ENCODE data around the gene STX18. TPM values are rescaled to one million over a fixed set of nuclear protein-coding genes. Genes with fewer than 3 reads are reported as not detected.

The STX18 gene
- total RNA-seq, 2 experiments from 2014 or later = 22.8 to 26.5 TPM

DNA sequence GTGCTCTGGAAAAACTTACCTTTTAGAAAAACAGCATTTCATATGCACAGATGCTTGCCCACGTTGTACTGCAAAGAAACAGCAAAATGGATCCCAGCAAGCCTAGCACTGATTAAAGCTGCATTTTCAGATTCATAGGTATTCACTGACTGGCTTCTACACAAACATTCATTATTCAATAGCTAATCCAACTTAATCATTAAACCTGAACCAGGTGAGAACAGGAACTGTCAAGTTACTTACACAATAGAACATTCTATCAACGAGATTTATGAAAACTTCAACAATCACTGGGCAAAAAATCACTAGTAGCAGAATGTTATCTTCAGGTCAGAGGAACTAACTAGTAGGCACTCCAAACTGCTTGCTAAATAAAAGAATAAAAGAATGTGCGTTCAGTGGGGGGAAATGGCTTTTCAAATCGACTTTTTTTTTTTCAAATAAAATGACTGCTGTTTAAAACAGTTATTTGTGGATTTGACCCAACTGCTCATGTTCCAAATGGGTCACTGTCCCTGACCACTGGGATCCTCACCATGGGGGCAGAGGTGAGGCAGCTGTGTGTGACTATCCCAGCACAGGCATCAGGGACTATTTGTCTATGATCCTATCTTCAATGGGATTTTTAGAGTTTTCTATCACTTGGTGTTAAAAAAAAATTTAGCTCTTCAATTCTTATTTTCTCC, 42.3 kb downstream of the STX18 start:
- Mint-ChIP-seq H3K27ac (no peak overlapping the region), H3K4me1 (peaks cover 15% of the 10 kb centered on the region), H3K27me3 (no peaks in the 10 kb centered on the region), H3K36me3 (ENCODE audit: low read depth) (no peaks in the 10 kb centered on the region), H3K9me3 (no peaks in the 10 kb centered on the region), H3K4me3 (no peak overlapping the region)
- no peak for DNase-seq
- CTCF ChIA-PET = interaction anchor here (0.6 to 1.0 kb wide), 2 partner anchors 8 to 22 kb away, joined by 3 read pairs; no protein-coding TSS in a partner anchor
- POLR2A ChIA-PET = no interaction called here

DNA sequence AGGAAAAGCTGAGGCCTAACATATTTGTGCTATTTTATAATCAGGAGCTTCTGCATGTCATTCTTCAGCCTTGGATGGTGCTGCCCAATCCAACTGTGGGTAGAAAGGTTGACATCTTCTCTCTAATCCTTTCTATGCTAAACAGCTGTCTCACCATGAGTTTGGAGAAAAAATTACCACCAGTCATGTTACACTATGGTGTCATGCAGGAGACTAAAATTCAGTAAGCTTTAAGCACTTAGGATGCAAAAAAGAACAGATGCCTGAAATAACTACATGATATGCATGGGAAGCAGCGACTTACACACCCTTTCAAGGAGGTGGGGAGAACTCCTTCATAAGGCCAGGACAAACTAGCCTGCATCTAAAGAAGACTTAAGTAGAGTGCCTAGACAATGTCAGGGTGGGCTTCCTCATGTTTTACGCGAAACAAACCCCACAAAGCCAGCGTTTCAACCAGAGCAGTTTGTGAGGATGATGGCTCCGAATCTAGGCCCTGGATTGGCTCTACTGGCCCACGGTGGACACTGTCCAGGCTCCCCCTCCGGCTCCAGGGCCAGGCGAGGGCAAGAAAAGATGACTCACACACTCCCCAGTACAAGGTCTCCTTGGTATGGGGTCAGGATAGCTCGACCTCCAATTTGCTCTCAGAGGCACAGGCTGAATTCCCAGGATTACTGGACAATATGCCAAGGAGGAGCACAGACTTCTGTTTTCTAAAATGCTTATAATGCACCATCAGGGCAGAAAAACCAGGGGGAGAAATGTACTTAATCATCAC, 45.1 kb downstream of the STX18 start:
- ChIA-PET CTCF (no interaction called here), POLR2A (no interaction called here)
- H3K9me3 Mint-ChIP-seq = no peaks in the 10 kb centered on the region
- no peak overlapping the region for H3K27ac Mint-ChIP-seq
- H3K4me3 Mint-ChIP-seq = no peak overlapping the region
- no peaks in the 10 kb centered on the region for H3K36me3 Mint-ChIP-seq (ENCODE audit: low read depth)
- H3K4me1 Mint-ChIP-seq = peaks cover 11% of the 10 kb centered on the region
- DNase-seq = no peak
- H3K27me3 Mint-ChIP-seq = no peaks in the 10 kb centered on the region

DNA sequence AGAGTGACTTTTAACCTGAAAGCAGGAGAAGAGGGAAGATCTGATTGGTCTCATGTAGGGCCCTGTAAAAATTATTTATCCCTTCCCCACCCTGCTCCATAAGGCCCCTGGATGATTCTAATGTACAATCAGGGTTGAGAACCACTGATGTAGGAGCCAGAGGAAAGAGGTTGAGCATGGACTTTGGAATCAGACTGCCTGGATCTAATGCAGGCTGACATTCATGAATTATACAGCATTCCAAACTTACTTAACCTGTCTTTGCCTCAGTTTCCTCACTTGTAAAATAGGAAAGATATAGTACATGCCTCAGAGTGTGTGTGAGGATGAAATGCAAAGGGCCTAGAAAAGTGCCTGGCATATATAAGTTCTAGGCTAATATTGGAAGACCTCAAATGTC, 47.0 kb downstream of the STX18 start:
- Mint-ChIP-seq H3K4me1 (peaks cover 9% of the 10 kb centered on the region), H3K9me3 (no peaks in the 10 kb centered on the region), H3K36me3 (ENCODE audit: low read depth) (no peaks in the 10 kb centered on the region), H3K27ac (no peak overlapping the region), H3K27me3 (no peaks in the 10 kb centered on the region), H3K4me3 (no peak overlapping the region)
- CTCF ChIA-PET = no interaction called here
- DNase-seq = no peak
- POLR2A ChIA-PET = no interaction called here

DNA sequence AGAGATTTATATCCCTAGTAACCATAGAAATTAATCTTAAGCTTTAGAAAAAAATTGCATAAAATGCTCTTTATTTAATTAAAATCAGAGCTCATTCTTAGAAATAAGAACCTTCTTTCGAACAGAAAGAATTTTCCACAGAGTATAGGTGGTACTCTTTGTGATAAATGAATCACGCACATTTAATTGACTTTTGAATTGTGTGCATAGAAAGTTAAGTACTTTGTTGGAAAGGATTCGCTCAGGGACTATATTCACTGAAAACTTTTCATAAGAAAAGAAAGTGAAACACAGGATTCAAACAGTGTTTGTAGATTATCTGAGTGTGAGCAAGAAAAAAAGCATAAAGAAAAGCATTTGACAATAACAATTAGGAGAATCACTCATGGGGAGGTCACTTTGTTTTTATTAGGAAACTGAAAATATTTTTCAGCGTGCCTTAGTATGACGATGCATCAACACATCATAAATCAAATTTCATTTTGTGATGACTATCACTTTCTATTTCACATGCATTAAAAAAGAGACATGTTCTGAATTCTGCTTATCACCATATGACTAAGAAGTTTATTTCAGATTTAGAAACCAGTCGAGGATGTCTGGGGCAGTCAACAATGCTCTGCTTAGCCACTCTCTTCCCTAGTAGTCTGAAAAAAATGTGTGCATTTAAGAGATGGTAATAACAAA, 49.5 kb downstream of the STX18 start:
- Mint-ChIP-seq H3K27ac (no peak overlapping the region), H3K36me3 (ENCODE audit: low read depth) (no peaks in the 10 kb centered on the region), H3K9me3 (no peaks in the 10 kb centered on the region), H3K4me3 (peak overlapping the region; percentile 55), H3K4me1 (peaks cover 9% of the 10 kb centered on the region), H3K27me3 (no peaks in the 10 kb centered on the region)
- no peak for DNase-seq
- POLR2A ChIA-PET = interaction anchor here (0.7 kb wide), 2 partner anchors 15 to 50 kb away, joined by 4 read pairs; partner anchors contain the start of gene STX18
- CTCF ChIA-PET = no interaction called here

DNA sequence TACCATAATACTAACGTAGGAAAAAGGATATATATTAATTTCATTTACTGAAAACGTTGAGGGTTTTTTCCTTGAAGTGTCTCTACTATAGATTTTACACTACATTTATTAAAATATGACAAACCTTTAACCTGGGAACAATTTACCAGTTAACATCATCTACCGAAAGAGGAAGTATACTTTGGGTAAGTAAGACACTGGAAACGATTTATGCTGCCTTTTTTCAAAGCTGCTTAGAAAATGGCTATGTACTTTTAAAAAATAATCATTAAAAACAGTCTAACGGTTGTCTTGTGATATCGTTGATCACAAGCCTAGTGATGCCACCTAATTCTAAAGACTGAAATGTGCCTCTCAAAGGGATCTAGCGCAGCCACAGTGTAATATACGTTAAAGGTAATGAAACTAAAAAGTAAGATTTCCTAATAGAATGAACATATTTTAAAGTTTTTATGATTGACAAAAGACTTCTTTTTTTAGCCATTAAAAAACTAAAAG, 50.4 kb downstream of the STX18 start:
- H3K4me1 Mint-ChIP-seq = peaks cover 9% of the 10 kb centered on the region
- POLR2A ChIA-PET = interaction anchor here (0.7 kb wide), 2 partner anchors 16 to 51 kb away, joined by 4 read pairs; partner anchors contain the start of gene STX18

DNA sequence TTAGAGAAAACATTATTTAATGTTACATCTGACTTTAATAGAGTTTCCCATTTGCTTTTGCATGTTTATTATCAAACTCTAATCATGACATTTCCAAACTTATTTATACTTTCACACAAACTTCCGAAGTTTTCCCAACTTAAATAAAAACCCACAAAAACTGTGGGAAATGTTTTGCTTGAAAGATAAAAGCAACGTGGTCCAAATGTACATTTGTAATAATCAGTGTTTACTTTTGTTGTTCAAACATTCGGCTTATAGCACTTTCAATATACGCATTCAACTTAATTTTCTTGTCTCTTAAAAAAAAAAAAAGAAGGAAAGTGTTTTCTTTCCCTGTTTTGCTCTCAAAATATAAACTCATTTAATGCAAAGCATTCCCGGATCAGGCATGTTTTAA, 51.0 kb downstream of the STX18 start:
- no peak overlapping the region for H3K4me3 Mint-ChIP-seq
- no peak overlapping the region for H3K27ac Mint-ChIP-seq
- H3K4me1 Mint-ChIP-seq = peaks cover 9% of the 10 kb centered on the region
- H3K27me3 Mint-ChIP-seq = no peaks in the 10 kb centered on the region
- ChIA-PET POLR2A (no interaction called here), CTCF (no interaction called here)
- no peaks in the 10 kb centered on the region for H3K36me3 Mint-ChIP-seq (ENCODE audit: low read depth)
- no peaks in the 10 kb centered on the region for H3K9me3 Mint-ChIP-seq
- DNase-seq = no peak

More for the DNA sequence above, 50.4 kb downstream of the STX18 start:
- no peaks in the 10 kb centered on the region for H3K27me3 Mint-ChIP-seq
- H3K36me3 Mint-ChIP-seq (ENCODE audit: low read depth) = no peaks in the 10 kb centered on the region
- no peak overlapping the region for H3K27ac Mint-ChIP-seq
- no peak overlapping the region for H3K4me3 Mint-ChIP-seq
- CTCF ChIA-PET = no interaction called here
- no peaks in the 10 kb centered on the region for H3K9me3 Mint-ChIP-seq
- no peak for DNase-seq

DNA sequence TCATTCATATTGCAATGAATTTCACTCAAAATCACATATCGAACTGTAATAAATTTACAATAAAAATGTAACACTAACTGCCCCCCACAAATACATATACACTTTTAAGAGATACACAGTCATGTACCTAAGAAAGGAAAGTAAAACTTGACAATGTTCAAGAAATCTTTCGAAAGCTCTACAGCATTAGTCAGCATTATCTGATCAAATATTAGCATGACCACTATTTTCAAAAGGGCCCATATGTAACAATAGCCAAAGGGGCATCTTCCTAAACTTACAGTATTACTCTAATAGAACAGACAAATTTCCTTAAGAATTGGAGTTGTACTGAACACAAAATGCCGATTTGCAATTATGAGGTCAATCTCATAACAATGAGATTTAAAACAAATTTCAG, 51.8 kb downstream of the STX18 start:
- H3K9me3 Mint-ChIP-seq = no peaks in the 10 kb centered on the region
- DNase-seq = no peak
- H3K36me3 Mint-ChIP-seq (ENCODE audit: low read depth) = no peaks in the 10 kb centered on the region
- H3K4me3 Mint-ChIP-seq = no peak overlapping the region
- H3K27ac Mint-ChIP-seq = no peak overlapping the region
- peaks cover 9% of the 10 kb centered on the region for H3K4me1 Mint-ChIP-seq
- ChIA-PET POLR2A (no interaction called here), CTCF (no interaction called here)
- no peaks in the 10 kb centered on the region for H3K27me3 Mint-ChIP-seq

DNA sequence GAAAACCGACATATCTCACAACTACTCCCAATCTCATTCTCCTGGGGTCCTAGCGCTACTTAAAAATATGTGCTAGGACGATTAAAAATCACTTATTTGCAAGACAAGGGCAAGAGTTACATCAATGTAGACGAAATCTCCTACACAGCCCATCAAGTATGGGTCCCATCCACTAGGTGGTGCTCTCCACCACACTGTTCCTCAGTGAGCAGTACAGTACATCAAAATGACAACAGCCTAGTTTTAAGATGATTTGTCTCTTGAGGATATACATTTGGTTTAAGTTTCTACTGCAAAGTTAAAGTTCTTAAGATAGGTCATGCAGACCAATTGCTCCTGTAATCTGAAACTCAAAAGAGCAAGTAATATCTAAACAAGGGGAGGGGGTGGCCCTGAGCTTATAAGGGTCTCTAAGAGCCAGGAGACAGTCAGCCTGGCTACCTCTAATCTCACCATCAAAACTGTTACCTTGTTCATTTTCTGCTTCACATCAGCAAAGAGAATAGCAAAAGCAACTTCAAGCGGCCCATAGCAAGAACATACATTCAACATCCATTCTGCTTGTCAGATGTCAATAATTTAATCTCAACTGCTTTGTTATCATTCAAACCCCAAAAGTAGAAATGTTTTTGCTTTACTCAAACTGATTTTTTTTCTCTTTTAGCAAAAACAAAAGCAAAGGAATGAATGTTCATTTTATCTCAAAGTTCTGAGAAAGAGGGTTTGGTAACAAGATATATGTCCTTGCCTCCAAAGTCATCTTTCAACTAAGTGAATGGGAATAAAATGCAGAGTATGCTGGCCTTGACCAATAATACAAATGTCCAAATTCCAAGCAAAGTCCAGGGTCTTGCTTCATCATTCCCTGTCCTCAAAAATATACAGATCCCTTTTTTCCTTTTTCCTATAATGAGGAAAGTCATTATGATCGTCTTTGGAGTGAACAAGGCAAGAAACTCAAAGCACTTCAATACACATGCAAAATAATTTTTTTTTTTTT, 53.1 kb downstream of the STX18 start:
- DNase-seq = peak; percentile 76
- H3K27me3 Mint-ChIP-seq = no peaks in the 10 kb centered on the region
- no peaks in the 10 kb centered on the region for H3K9me3 Mint-ChIP-seq
- no peak overlapping the region for H3K27ac Mint-ChIP-seq
- POLR2A ChIA-PET = no interaction called here
- H3K4me3 Mint-ChIP-seq = no peak overlapping the region
- CTCF ChIA-PET = interaction anchor here (0.6 to 1.7 kb wide), 9 partner anchors 10 to 148 kb away, joined by 3 to 5 read pairs (median 4); no protein-coding TSS in a partner anchor
- H3K4me1 Mint-ChIP-seq = peaks cover 9% of the 10 kb centered on the region
- no peaks in the 10 kb centered on the region for H3K36me3 Mint-ChIP-seq (ENCODE audit: low read depth)

DNA sequence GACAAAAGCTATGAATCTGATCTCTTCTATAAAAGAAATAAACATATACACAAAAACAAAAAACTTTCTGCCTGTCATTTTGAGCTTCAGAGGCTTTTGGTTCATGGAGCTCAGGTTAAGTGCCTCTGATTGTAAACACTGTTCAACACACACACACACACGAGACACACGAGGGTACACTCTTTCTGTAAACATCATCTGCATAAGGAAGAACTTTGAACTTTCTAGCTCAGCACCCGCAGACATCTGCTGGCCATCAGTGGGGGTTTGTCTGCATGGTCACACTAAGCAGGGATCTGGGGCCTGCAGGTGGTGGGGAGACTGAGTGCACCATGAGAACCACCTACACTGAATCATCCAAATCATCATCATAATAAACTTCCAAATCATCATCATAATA, 54.9 kb downstream of the STX18 start:
- DNase-seq = no peak
- H3K27me3 Mint-ChIP-seq = no peaks in the 10 kb centered on the region
- H3K36me3 Mint-ChIP-seq (ENCODE audit: low read depth) = no peaks in the 10 kb centered on the region
- H3K4me1 Mint-ChIP-seq = no peaks in the 10 kb centered on the region
- POLR2A ChIA-PET = no interaction called here
- H3K27ac Mint-ChIP-seq = no peak overlapping the region
- no peaks in the 10 kb centered on the region for H3K9me3 Mint-ChIP-seq
- CTCF ChIA-PET = interaction anchor here (1.0 to 1.6 kb wide), 4 partner anchors 15 to 190 kb away, joined by 3 to 5 read pairs (median 4); no protein-coding TSS in a partner anchor
- no peak overlapping the region for H3K4me3 Mint-ChIP-seq

DNA sequence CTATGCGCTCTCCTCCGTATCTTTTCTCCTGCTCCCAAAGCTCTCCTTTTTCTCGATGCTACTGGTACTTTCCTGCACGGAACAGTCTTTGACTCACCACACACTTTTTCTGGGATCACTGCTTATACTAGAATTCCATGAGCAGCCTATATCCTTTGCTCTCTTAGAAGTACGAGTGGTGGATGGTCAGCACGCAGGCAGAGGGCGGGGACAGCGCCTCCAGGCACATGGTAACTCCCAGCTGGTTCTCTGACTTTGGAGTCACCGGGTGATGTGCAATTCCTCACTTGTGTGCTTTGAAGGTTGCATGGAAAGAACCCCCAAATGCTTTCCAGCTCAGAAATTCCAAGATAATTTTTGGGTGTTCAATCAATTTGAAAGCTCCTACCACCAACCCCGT, 56.0 kb downstream of the STX18 start:
- no peak overlapping the region for H3K27ac Mint-ChIP-seq
- POLR2A ChIA-PET = no interaction called here

DNA sequence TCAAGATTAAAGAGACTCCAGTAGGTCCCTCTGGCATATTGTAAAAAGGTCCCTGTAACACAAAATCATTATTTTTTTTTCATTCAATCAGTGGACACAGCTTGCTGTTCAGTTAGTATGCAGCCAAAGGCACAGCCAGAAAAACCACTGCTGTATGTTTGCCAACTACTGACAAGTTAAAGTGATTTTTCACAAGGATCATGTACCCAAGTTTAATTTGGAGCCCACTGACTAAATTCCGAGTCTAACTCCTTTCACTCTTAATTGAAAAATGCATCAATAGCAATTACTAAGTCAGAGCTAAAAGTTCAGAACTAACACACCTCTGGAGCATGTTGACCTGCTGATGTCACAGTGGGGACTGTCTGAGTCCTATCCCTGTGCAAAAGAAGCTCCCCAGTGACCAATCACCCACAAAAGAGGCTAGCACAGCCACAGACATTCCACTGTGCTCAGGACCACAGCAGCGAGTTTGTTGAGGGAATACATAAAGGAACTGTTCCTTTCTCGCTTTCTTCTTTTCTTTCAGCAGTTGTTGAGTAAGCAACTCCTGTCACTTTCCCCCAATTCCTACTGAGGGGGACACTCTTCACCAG, 60.4 kb downstream of the STX18 start:
- no peak for DNase-seq
- H3K27ac Mint-ChIP-seq = no peak overlapping the region
- no peak overlapping the region for H3K4me3 Mint-ChIP-seq
- ChIA-PET POLR2A (no interaction called here), CTCF (no interaction called here)
- no peaks in the 10 kb centered on the region for H3K36me3 Mint-ChIP-seq (ENCODE audit: low read depth)
- H3K27me3 Mint-ChIP-seq = no peaks in the 10 kb centered on the region
- H3K9me3 Mint-ChIP-seq = no peaks in the 10 kb centered on the region
- no peaks in the 10 kb centered on the region for H3K4me1 Mint-ChIP-seq

More for the DNA sequence above, 56.0 kb downstream of the STX18 start:
- DNase-seq = no peak
- Mint-ChIP-seq H3K27me3 (no peaks in the 10 kb centered on the region), H3K4me3 (no peak overlapping the region), H3K4me1 (no peaks in the 10 kb centered on the region), H3K36me3 (ENCODE audit: low read depth) (no peaks in the 10 kb centered on the region), H3K9me3 (no peaks in the 10 kb centered on the region)
- CTCF ChIA-PET = interaction anchor here (1.5 kb wide), 1 partner anchor 191 kb away, joined by 4 read pairs; no protein-coding TSS in a partner anchor

Data from activated CD4-positive, alpha-beta memory T cell treated with anti-CD3 and anti-CD28 coated beads, Interleukin-2, amount 10 ng/mL, durations not matched to agents 7 days and 5 days (primary cell).